ENCODE results near the gene TMPRSS7.
"Not testable (repeated sequence)": the region's sequence is repeated elsewhere in the genome, so short reads cannot be mapped to it uniquely, and the experiment has no call there.

Gene TMPRSS7

GRCh38 chr3:112061152-112061551 is 26.6 kb downstream of the TMPRSS7 start:
- ATAC-seq: peak; percentile 84

GRCh38 chr3:112072387-112073060 is 38.0 kb downstream of the TMPRSS7 start:
- ATAC-seq: not testable (repeated sequence)

More at GRCh38 chr3:112061152-112061551, 26.6 kb downstream of the TMPRSS7 start:
- TF ChIP-seq ARNTL (CRISPR knock-in tag; IDR thresholded peaks at IDR 0.05; ENCODE audit: borderline replicate concordance, low read depth) (no peak), ISL1 (CRISPR knock-in tag; IDR thresholded peaks at IDR 0.05) (peak; percentile 81)

GRCh38 chr3:112074006-112074405 is 39.5 kb downstream of the TMPRSS7 start:
- no peak for ATAC-seq
- TF ChIP-seq CSDC2 (CRISPR knock-in tag; IDR thresholded peaks at IDR 0.05) (no peak), PPARA (CRISPR knock-in tag; IDR thresholded peaks at IDR 0.05; ENCODE audit: borderline replicate concordance) (no peak), BACH2 (CRISPR knock-in tag; IDR thresholded peaks at IDR 0.05; ENCODE audit: borderline replicate concordance) (no peak), SNAI2 (CRISPR knock-in tag; IDR thresholded peaks at IDR 0.05) (no peak), OSR1 (CRISPR knock-in tag; IDR thresholded peaks at IDR 0.05) (no peak), TSHZ2 (CRISPR knock-in tag; IDR thresholded peaks at IDR 0.05) (no peak), RARB (CRISPR knock-in tag; IDR thresholded peaks at IDR 0.05) (no peak), POU6F1 (CRISPR knock-in tag; IDR thresholded peaks at IDR 0.05; ENCODE audit: borderline replicate concordance, low read depth) (no peak)

GRCh38 chr3:112074616-112075497 is 40.3 kb downstream of the TMPRSS7 start:
- peak; percentile 99 for ATAC-seq
- TF ChIP-seq ZC3H10 (CRISPR knock-in tag; IDR thresholded peaks at IDR 0.05): no peak
- no peak for TF ChIP-seq CREB5 (CRISPR knock-in tag; IDR thresholded peaks at IDR 0.05; ENCODE audit: low read depth)
- no peak for TF ChIP-seq OSR1 (CRISPR knock-in tag; IDR thresholded peaks at IDR 0.05)
- TF ChIP-seq ZFP3 (CRISPR knock-in tag; IDR thresholded peaks at IDR 0.05): no peak
- TF ChIP-seq ZNF70 (CRISPR knock-in tag; IDR thresholded peaks at IDR 0.05): no peak
- no peak for TF ChIP-seq CSDC2 (CRISPR knock-in tag; IDR thresholded peaks at IDR 0.05)
- no peak for TF ChIP-seq GLIS3 (CRISPR knock-in tag; IDR thresholded peaks at IDR 0.05)
- no peak for TF ChIP-seq BACH2 (CRISPR knock-in tag; IDR thresholded peaks at IDR 0.05; ENCODE audit: borderline replicate concordance)
- TF ChIP-seq ZNF565 (CRISPR knock-in tag; conservative IDR thresholded peaks at IDR 0.05; ENCODE audit: low read depth): no peak
- TF ChIP-seq TOX (CRISPR knock-in tag; IDR thresholded peaks at IDR 0.05; ENCODE audit: borderline replicate concordance): no peak
- no peak for TF ChIP-seq ARNTL (CRISPR knock-in tag; IDR thresholded peaks at IDR 0.05; ENCODE audit: borderline replicate concordance, low read depth)
- no peak for TF ChIP-seq ISL1 (CRISPR knock-in tag; IDR thresholded peaks at IDR 0.05)
- TF ChIP-seq TCF4 (CRISPR knock-in tag; IDR thresholded peaks at IDR 0.05; ENCODE audit: borderline replicate concordance): no peak
- no peak for TF ChIP-seq CSRNP3 (CRISPR knock-in tag; IDR thresholded peaks at IDR 0.05)
- TF ChIP-seq ZNF8 (CRISPR knock-in tag; IDR thresholded peaks at IDR 0.05): no peak
- TF ChIP-seq RARB (CRISPR knock-in tag; IDR thresholded peaks at IDR 0.05): no peak
- TF ChIP-seq PATZ1 (CRISPR knock-in tag; IDR thresholded peaks at IDR 0.05; ENCODE audit: borderline replicate concordance): no peak
- no peak for TF ChIP-seq POU6F1 (CRISPR knock-in tag; IDR thresholded peaks at IDR 0.05; ENCODE audit: borderline replicate concordance, low read depth)
- TF ChIP-seq SNAI2 (CRISPR knock-in tag; IDR thresholded peaks at IDR 0.05): no peak
- no peak for TF ChIP-seq PPARA (CRISPR knock-in tag; IDR thresholded peaks at IDR 0.05; ENCODE audit: borderline replicate concordance)
